Astrocyte (in vitro differentiated cells and primary cell): ENCODE results near the gene NEK6. TPM values are rescaled to one million over a fixed set of nuclear protein-coding genes. Genes with fewer than 3 reads are reported as not detected.
"Not testable (repeated sequence)": the region's sequence is repeated elsewhere in the genome, so short reads cannot be mapped to it uniquely, and the experiment has no call there.

Experiments
- DNase-seq: peaks from one replicate; pipeline ENCODE4 v3.0.0-alpha.2; 2010; ENCODE audit warnings: low read depth
- FAIRE-seq: peaks from 2 replicates; lab custom pipeline; 2011; peaks lifted over from hg19 to GRCh38; lab: Jason Lieb, UNC
- H2AFZ ChIP-seq: 2 replicates; pipeline ENCODE4 v1.6.0; 2012; ENCODE audit warnings: low read depth, low read length, inconsistent platforms
- H3K27ac ChIP-seq: 2 replicates; pipeline ENCODE4 v1.5.1; 2011; ENCODE audit warnings: low read depth, low read length, inconsistent platforms
- H3K27me3 ChIP-seq: 2 replicates; pipeline ENCODE4 v1.6.0; 2011; ENCODE audit warnings: low read length, inconsistent platforms; ENCODE audit not compliant: insufficient read depth
- H3K36me3 ChIP-seq: 2 replicates; pipeline ENCODE4 v1.5.1; 2011; ENCODE audit warnings: low read length, inconsistent platforms; ENCODE audit not compliant: insufficient read depth
- H3K4me1 ChIP-seq: 2 replicates; pipeline ENCODE4 v1.5.1; 2011; ENCODE audit warnings: low read length, inconsistent platforms; ENCODE audit not compliant: insufficient read depth
- H3K4me2 ChIP-seq: 2 replicates; pipeline ENCODE4 v1.6.0; 2012; ENCODE audit warnings: low read length, inconsistent platforms
- H3K4me3 ChIP-seq: 2 replicates; pipeline ENCODE4 v1.5.1; 2011; ENCODE audit warnings: low read depth, mild to moderate bottlenecking, low read length, inconsistent platforms; ENCODE audit not compliant: insufficient read depth
- H3K79me2 ChIP-seq: 2 replicates; pipeline ENCODE4 v1.6.0; 2012; ENCODE audit warnings: mild to moderate bottlenecking, low read length, inconsistent platforms; ENCODE audit not compliant: insufficient read depth
- H3K9ac ChIP-seq: 2 replicates; pipeline ENCODE4 v1.6.0; 2012; ENCODE audit warnings: mild to moderate bottlenecking, low read length, inconsistent platforms
- H3K9me3 ChIP-seq: 2 replicates; pipeline ENCODE4 v1.5.1; 2012; ENCODE audit warnings: low read depth, mild to moderate bottlenecking, low read length, inconsistent platforms; ENCODE audit not compliant: insufficient read depth
- H4K20me1 ChIP-seq: 2 replicates; pipeline ENCODE4 v1.6.0; 2012; ENCODE audit warnings: low read length, inconsistent platforms; ENCODE audit not compliant: insufficient read depth
- H3K27ac Mint-ChIP-seq: one replicate; pipeline ENCODE4 v1.8.0; 2021; ENCODE audit warnings: mild to moderate bottlenecking, mixed read lengths; ENCODE audit not compliant: unreplicated experiment
- H3K27me3 Mint-ChIP-seq: one replicate; pipeline ENCODE4 v1.8.0; 2021; ENCODE audit warnings: low read depth, mixed read lengths; ENCODE audit not compliant: unreplicated experiment
- H3K36me3 Mint-ChIP-seq: one replicate; pipeline ENCODE4 v1.8.0; 2021; ENCODE audit warnings: low read depth, mixed read lengths; ENCODE audit not compliant: unreplicated experiment
- H3K4me1 Mint-ChIP-seq: one replicate; pipeline ENCODE4 v1.8.0; 2021; ENCODE audit warnings: low read depth, mixed read lengths; ENCODE audit not compliant: unreplicated experiment
- H3K4me3 Mint-ChIP-seq: one replicate; pipeline ENCODE4 v1.8.0; 2021; ENCODE audit warnings: mild to moderate bottlenecking, moderate library complexity, mixed read lengths; ENCODE audit not compliant: unreplicated experiment
- H3K9me3 Mint-ChIP-seq: one replicate; pipeline ENCODE4 v1.8.0; 2021; ENCODE audit warnings: mild to moderate bottlenecking, mixed read lengths; ENCODE audit not compliant: unreplicated experiment
- EZH2 ChIP-seq: IDR thresholded peaks from 2 replicates; pipeline ENCODE4 v1.6.1; 2012; ENCODE audit warnings: mild to moderate bottlenecking, low read length, inconsistent platforms; ENCODE audit not compliant: insufficient read depth
- total RNA-seq: library from RNA; stranded (reverse); gene quantifications from 2 replicates; pipeline ENCODE4 v1.2.1, GENCODE V29; 2021
- TF ChIP-seq, protein P1 (sequence below): IDR thresholded peaks from 2 replicates; pipeline ENCODE4 v1.5.1; 2011; ENCODE audit warnings: low read depth, mild to moderate bottlenecking, inconsistent platforms, low read length, moderate library complexity; ENCODE audit not compliant: insufficient read depth

NEK6 gene
- total RNA-seq, 1 donor from 2014 or later = 76.8 TPM

DNA sequence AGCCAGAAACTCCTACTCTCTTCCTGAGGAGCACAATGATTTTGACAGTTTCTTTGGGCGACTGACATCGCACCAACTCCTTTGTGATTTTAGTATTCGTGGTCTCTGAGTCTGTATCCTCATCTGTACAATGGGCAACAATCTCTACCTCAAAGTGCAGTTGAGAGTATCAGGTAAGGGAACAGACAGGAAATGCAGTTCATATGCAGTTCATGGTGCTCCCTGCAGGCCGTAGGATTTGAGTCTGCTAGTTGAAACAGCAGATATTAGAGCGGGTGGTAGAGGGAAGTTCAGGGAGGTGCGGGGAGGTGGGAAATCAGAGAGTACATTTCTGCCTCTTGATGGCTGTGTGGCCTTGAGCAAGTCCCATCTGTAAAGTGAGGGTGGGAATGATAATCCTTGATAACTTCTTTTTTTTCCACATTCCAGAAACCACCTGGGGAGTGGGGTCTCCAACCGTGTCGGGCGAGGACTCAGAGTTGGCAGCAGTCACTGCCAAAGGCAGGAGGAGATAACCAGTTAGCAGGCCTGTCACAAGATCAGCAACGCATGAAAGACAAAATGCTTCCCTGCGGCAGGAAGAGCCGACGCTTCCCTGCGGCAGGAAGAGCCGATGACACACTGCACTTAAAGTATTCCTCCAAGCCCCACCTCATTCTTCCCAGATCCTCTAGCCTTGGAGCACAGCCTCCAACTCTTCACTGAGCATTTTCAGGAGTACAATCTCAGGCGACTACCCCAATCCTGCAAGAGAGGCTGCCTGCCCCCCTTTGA, 6.0 kb upstream of the NEK6 start:
- FAIRE-seq (no peak), DNase-seq (peak; percentile 78)
- Mint-ChIP-seq H3K4me3 (no peak overlapping the region), H3K27ac (no peak overlapping the region), H3K4me1 (peaks cover 13% of the 10 kb centered on the region), H3K9me3 (no peaks in the 10 kb centered on the region), H3K27me3 (peaks cover 6% of the 10 kb centered on the region), H3K36me3 (no peaks in the 10 kb centered on the region)
- peak overlapping the region; percentile 52 for H3K27ac ChIP-seq
- no peaks in the 10 kb centered on the region for H4K20me1 ChIP-seq
- H3K4me1 ChIP-seq = peaks cover 22% of the 10 kb centered on the region
- peak overlapping the region; percentile 25 for H3K9ac ChIP-seq
- peak overlapping the region; percentile 51 for H3K4me2 ChIP-seq
- H3K9me3 ChIP-seq = no peaks in the 10 kb centered on the region
- H3K36me3 ChIP-seq = no peaks in the 10 kb centered on the region
- no peaks in the 10 kb centered on the region for H3K79me2 ChIP-seq
- TF ChIP-seq EZH2 = no peak
- TF ChIP-seq, protein P1, sequence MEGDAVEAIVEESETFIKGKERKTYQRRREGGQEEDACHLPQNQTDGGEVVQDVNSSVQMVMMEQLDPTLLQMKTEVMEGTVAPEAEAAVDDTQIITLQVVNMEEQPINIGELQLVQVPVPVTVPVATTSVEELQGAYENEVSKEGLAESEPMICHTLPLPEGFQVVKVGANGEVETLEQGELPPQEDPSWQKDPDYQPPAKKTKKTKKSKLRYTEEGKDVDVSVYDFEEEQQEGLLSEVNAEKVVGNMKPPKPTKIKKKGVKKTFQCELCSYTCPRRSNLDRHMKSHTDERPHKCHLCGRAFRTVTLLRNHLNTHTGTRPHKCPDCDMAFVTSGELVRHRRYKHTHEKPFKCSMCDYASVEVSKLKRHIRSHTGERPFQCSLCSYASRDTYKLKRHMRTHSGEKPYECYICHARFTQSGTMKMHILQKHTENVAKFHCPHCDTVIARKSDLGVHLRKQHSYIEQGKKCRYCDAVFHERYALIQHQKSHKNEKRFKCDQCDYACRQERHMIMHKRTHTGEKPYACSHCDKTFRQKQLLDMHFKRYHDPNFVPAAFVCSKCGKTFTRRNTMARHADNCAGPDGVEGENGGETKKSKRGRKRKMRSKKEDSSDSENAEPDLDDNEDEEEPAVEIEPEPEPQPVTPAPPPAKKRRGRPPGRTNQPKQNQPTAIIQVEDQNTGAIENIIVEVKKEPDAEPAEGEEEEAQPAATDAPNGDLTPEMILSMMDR = no peak
- no peaks in the 10 kb centered on the region for H3K27me3 ChIP-seq
- peak overlapping the region; percentile 50 for H2AFZ ChIP-seq
- no peak overlapping the region for H3K4me3 ChIP-seq

DNA sequence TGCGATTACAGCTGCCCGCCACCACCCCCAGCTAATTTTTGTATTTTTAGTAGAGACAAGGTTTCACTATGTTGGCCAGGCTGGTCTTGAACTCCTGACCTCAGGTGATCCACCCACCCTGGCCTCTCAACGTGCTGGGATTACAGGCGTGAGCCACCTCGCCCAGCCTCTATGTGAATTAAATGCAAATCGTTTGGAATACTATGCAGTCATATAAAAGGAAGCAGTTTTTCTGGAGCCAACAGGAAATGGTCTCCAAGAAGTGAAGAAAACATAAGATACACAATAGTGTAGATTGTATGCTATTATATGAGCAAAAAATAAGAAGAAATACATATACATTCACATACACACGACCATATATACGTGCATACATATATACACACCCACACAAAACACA, 4.9 kb upstream of the NEK6 start:
- H3K4me3 Mint-ChIP-seq, H4K20me1 ChIP-seq, DNase-seq, H3K27ac Mint-ChIP-seq, FAIRE-seq, H3K9ac ChIP-seq, H3K9me3 Mint-ChIP-seq, H3K36me3 Mint-ChIP-seq, H2AFZ ChIP-seq, H3K4me2 ChIP-seq, H3K4me3 ChIP-seq, H3K79me2 ChIP-seq, H3K36me3 ChIP-seq, H3K27me3 Mint-ChIP-seq, H3K27ac ChIP-seq, H3K9me3 ChIP-seq, H3K27me3 ChIP-seq: not testable (repeated sequence)
- peaks cover 15% of the 10 kb centered on the region for H3K4me1 Mint-ChIP-seq
- H3K4me1 ChIP-seq = peaks cover 30% of the 10 kb centered on the region

DNA sequence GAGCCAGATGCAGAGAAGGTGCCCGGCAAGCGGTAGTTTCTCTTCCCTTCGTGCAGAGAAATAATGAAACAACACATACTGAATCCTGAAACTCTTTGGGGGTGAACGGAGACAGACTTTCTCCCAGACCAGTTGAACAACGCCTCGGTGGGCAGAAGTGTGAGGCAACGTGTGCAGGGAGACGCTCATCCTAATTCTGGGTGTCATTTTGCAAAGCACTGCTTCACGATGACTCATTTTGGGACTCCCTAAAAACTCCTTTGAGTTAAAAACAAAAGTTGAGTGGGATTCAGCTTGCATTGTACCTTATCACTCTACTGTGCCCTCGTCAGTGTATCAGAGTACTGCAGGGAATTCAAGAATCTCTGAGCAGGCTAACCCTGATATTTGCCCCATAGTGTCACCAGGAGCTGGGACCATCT, 3.5 kb upstream of the NEK6 start:
- Mint-ChIP-seq H3K27ac (no peak overlapping the region), H3K4me3 (no peak overlapping the region), H3K27me3 (peaks cover 3% of the 10 kb centered on the region), H3K4me1 (peaks cover 15% of the 10 kb centered on the region), H3K36me3 (no peaks in the 10 kb centered on the region), H3K9me3 (no peaks in the 10 kb centered on the region)
- Histone ChIP-seq H2AFZ (no peak overlapping the region), H4K20me1 (no peaks in the 10 kb centered on the region), H3K79me2 (peaks cover 15% of the 10 kb centered on the region), H3K36me3 (no peaks in the 10 kb centered on the region), H3K4me1 (peaks cover 33% of the 10 kb centered on the region), H3K4me3 (no peak overlapping the region), H3K27ac (no peak overlapping the region), H3K27me3 (no peaks in the 10 kb centered on the region), H3K9me3 (no peaks in the 10 kb centered on the region), H3K4me2 (no peak overlapping the region), H3K9ac (no peak overlapping the region)
- FAIRE-seq (no peak), DNase-seq (no peak)
- TF ChIP-seq, protein P1 = no peak
- TF ChIP-seq EZH2 = no peak
